SK-N-MC (cell line): ENCODE measurements around the gene TMEM117.

Experiments used
- EZH2 ChIP-seq: fragments of 200-600 bp; sonication (generic); IDR thresholded peaks from one replicate; pipeline ENCODE4 v1.6.1; 2017; ENCODE audit warnings: antibody characterized with exemption
- FOXP2 ChIP-seq: optimal IDR thresholded peaks from 2 replicates; pipeline ENCODE3; 2011; ENCODE audit warnings: mild to moderate bottlenecking, moderate library complexity; ENCODE audit not compliant: insufficient read depth; ENCODE audit errors: extremely low read length, control extremely low read depth
- POLR2AphosphoS5 ChIP-seq: IDR thresholded peaks from 2 replicates; pipeline ENCODE4 v1.6.1; 2012; ENCODE audit warnings: mild to moderate bottlenecking, low read depth, low read length, borderline replicate concordance

GRCh38 chr12:43883748-43884147 lies 47.9 kb downstream of the TMEM117 start:
- TF ChIP-seq EZH2 (no peak), POLR2AphosphoS5 (no peak), FOXP2 (no peak)
